GM10847 (cell line): ENCODE results near the gene NECTIN1.

Experiments
- POLR2A ChIP-seq: IDR thresholded peaks from 2 replicates; pipeline ENCODE4 v1.6.1; 2011; ENCODE audit not compliant: insufficient read length; ENCODE audit errors: extremely low read depth

NECTIN1 gene

GRCh38 chr11:119759747-119760412 lies 30.9 kb upstream of the NECTIN1 start:
- TF ChIP-seq POLR2A = no peak

DNA sequence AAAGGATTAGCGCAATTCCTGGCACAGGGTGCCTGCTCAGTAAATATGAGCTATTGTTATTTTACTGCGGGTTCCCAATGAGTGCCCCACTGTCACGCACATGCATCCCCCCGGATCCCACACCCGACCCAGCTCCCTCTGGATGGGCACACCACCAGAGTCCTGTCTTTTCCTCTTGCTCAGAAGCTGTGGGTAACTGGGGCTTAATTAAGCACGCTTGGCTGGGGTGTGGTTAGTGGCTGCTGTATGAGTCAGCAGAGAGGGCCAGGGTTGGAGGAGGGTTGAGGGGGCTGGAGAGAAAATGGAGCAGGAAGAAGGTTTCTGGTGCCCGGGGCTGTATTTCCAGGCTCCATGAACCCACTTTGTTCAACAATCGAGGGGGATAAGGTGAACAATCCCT lies 30.3 kb upstream of the NECTIN1 start:
- TF ChIP-seq POLR2A = no peak

GRCh38 chr11:119758291-119758690 lies 29.3 kb upstream of the NECTIN1 start:
- no peak for TF ChIP-seq POLR2A

DNA sequence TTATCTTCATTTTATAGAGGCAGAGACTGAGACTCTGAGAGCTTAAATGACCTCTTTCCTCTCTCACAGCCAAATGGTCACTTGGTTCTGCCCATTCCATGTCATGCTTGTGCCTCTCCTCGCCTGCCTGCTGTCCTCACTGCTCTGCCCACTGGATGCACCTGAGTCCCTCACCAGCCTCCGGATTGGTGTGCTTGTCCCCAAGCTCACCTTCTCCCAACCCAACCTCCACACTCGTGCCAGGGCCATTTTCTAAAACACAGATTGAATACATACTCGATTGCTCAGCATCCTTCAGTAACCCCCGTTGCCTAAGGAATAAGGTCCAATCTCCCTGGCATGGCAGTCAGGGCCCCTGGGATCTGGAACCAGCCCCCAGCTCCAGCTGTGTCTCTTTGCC lies 28.4 kb upstream of the NECTIN1 start:
- no peak for TF ChIP-seq POLR2A

GRCh38 chr11:119756169-119756865 lies 27.3 kb upstream of the NECTIN1 start:
- no peak for TF ChIP-seq POLR2A

DNA sequence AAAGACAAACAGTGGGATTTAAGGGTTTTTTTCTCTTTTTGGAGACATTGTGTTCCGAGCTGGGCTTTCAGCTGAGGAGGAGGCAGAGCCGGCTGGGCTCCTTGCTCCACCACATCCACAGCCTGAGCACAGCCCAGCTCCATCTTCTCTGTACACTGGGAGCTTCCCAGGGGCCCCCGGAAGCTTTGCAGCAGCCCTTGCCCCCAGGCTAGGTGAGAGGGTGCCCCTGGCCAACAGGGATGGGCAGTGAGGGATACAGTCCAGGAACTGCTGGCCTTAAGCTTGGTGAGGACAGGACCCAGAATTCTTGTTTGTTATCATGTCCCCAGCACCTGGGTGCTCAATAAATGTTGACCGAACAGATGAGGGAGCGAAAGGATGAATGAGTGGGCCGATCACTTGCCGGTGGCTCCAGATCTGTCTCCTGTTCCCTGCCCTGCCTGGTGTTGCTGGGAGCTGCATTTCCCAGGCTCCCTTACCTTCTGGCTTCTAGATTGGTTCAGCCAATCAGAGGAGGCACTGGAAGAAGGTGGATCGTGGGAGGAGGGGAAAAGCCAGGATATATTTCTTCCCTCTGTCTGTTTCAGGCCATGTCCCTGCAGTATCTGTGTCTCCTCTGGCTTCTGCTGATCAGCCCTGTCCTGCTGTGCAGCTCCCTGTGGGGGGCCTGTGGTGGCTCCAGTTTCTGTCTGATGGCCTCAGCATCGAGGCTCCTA lies 26.5 kb upstream of the NECTIN1 start:
- TF ChIP-seq POLR2A = no peak

- no peak for TF ChIP-seq POLR2A
Observed at GRCh38 chr11:119754656-119755355, 25.8 kb upstream of the NECTIN1 start.

DNA sequence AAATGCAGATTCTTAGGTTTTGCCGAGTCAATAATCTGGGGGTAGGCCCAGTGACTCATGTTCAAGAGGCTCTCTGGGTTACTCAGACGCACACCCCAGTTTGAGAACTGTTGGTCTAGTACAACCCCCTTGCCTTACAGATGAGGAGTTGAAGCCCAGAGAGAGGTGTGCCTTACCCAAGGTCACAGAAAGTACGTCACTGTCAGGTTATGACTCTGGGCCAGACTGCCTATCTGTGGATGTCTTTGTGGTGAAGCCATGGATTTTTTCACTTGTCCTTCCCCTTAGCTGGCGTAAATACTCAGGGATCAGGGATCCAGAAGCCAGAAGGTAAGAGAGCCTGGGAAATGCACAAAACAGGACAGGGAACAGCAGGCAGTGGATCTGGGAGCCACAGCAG lies 25.2 kb upstream of the NECTIN1 start:
- TF ChIP-seq POLR2A = no peak

DNA sequence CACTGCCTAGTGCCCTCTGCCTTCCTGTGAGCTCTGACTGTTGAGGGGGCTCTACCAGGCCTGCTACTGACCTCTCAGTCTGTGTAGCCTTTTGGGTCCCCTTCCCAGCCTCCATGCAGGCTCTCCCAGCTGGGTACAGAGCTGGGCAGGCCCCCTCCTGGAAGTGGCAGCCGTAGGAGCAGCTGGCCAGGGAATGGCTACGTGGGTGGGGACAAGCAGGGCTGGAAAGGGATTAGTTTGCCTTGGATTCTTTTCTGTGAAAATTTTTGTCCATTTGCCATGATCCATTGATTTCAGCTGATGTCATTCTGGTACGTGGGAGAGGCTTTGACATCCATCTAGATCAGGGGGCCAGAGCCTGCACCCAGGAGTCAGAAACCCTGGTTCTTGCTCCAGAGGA lies 23.9 kb upstream of the NECTIN1 start:
- no peak for TF ChIP-seq POLR2A

GRCh38 chr11:119752345-119752871 lies 23.4 kb upstream of the NECTIN1 start:
- TF ChIP-seq POLR2A = no peak

GRCh38 chr11:119750056-119750455 lies 21.1 kb upstream of the NECTIN1 start:
- no peak for TF ChIP-seq POLR2A

GRCh38 chr11:119749006-119749565 lies 20.1 kb upstream of the NECTIN1 start:
- no peak for TF ChIP-seq POLR2A

DNA sequence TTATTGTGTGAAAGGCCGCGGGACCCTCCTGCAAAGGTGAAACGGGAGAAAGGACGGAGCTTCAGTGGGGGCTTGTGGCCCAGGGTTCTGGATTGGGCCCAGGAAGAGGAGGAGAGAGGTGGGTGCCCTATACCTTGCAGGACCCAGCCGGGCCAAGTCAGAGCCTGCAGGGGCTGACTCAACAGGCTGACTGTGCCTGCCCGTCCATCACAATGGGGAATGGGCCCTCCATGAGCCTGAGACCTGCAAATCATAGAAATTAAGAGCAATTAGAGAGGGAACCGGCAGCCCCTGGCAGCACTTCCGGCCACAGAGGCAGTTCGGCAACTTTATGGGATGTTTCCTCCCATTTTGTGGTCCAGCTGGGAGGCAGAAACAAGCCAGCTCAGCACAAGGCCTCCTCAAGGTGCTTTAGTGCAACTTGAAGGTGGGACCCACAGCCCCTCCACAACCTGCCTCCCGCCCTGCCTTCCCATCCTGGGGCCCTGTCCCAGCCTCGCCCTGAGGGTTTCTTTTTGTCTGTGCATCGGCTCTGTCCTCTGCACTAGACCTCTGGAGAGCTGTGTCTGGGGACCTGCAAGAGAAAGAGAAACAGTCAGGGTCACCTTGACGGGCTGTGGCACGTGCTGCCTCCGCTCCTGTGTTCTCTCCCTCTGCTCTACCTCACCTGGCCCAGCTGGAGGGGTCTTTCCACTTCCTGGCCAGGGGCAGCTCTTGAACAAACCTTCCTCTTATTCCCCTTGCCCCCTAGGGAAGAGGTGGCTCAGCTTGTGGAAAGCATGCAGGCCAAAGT lies 19.1 kb upstream of the NECTIN1 start:
- no peak for TF ChIP-seq POLR2A
